Vagina (tissue), 2 donors: ENCODE results near the gene MYO3B. TPM values are rescaled to one million over a fixed set of nuclear protein-coding genes. Genes with fewer than 3 reads are reported as not detected.

Source experiments
- DNase-seq, 2 donors: peaks; one replicate each; pipeline ENCODE4 v3.0.0-alpha.2; 2017; ENCODE audit errors: extremely low spot score in 2 of 2
- H3K27ac ChIP-seq: fragments of 200-600 bp; sonication (generic); one replicate; pipeline ENCODE4 v1.5.1; 2019
- H3K27me3 ChIP-seq: fragments of 200-600 bp; sonication (generic); one replicate; pipeline ENCODE4 v1.5.1; 2019
- H3K36me3 ChIP-seq, 2 donors: fragments of 200-600 bp; sonication (generic); one replicate each; pipeline ENCODE4 v1.5.1; 2017 to 2019
- H3K4me1 ChIP-seq: fragments of 200-600 bp; sonication (generic); one replicate; pipeline ENCODE4 v1.5.1; 2019
- H3K4me3 ChIP-seq, 2 donors: fragments of 200-600 bp; sonication (generic); 1 replicate in 1 of 2; 2 replicates in 1 of 2; pipeline ENCODE4 v1.5.1; 2016 to 2019
- H3K9me3 ChIP-seq: fragments of 200-600 bp; sonication (generic); one replicate; pipeline ENCODE4 v1.5.1; 2019
- POLR2A ChIP-seq, 2 donors: fragments of 450-650 bp; IDR thresholded peaks; one replicate each; pipeline ENCODE4 v1.6.1; 2017; ENCODE audit warnings: antibody characterized with exemption in 2 of 2, mild to moderate bottlenecking in 2 of 2, moderate library complexity in 2 of 2
- POLR2AphosphoS5 ChIP-seq, 2 donors: sonication (generic); formaldehyde crosslinking; IDR thresholded peaks; one replicate each; pipeline ENCODE4 v1.9.0; 2017; ENCODE audit warnings: antibody characterized with exemption in 2 of 2, mild to moderate bottlenecking in 2 of 2, low read depth in 1 of 2; ENCODE audit not compliant: insufficient read depth in 1 of 2
- intact Hi-C: fragments of 100-400 bp; cut with DNase I; formaldehyde crosslinking; loops from one replicate; pipeline ENCODE4 v1.15.1; 2023
- total RNA-seq: library from RNA; depleted of rRNA; stranded (reverse); fragments of >200 nt; gene quantifications from one replicate; pipeline ENCODE4 v1.2.3, GENCODE V29; 2016
- TF ChIP-seq, protein P1 (sequence below), 3 experiments: fragments of 450-650 bp in 2 of 3; fragments of 200-600 bp in 1 of 3; sonication (generic) in 1 of 3; IDR thresholded peaks; one replicate each; pipeline ENCODE4 v1.5.1; 2017 to 2019; ENCODE audit warnings: antibody characterized with exemption in 3 of 3, mild to moderate bottlenecking in 2 of 3, moderate library complexity in 2 of 3

MYO3B gene
- total RNA-seq, 1 donor from 2014 or later, result 0.49 TPM

DNA sequence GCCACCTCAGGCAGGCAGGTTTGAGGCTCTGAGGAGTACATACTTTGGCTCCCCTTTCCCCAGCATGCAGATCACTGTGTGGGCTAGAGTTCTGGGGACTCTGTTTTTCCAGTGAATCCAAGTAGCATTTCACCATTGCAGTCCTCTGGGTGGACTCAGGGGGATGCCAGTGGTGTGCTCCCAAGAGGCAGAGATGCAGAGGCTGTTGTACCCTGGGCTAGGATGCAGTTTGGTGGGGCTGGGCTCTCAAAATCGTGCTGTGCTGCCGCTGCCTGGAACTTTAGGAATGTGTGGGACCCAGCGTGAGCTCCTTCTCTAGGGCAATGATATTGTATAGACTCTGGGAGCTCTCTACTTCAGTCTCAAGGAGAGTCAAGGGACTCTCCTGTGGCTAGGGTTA lies 104.9 kb downstream of the MYO3B start:
- no peaks in the 10 kb centered on the region for H3K9me3 ChIP-seq
- no peak for DNase-seq
- intact Hi-C loops, result no loop called here
- no peaks in the 10 kb centered on the region for H3K36me3 ChIP-seq
- H3K27ac ChIP-seq, result no peak overlapping the region
- no peak for TF ChIP-seq POLR2A (IDR thresholded peaks at IDR 0.05)
- TF ChIP-seq, protein P1, sequence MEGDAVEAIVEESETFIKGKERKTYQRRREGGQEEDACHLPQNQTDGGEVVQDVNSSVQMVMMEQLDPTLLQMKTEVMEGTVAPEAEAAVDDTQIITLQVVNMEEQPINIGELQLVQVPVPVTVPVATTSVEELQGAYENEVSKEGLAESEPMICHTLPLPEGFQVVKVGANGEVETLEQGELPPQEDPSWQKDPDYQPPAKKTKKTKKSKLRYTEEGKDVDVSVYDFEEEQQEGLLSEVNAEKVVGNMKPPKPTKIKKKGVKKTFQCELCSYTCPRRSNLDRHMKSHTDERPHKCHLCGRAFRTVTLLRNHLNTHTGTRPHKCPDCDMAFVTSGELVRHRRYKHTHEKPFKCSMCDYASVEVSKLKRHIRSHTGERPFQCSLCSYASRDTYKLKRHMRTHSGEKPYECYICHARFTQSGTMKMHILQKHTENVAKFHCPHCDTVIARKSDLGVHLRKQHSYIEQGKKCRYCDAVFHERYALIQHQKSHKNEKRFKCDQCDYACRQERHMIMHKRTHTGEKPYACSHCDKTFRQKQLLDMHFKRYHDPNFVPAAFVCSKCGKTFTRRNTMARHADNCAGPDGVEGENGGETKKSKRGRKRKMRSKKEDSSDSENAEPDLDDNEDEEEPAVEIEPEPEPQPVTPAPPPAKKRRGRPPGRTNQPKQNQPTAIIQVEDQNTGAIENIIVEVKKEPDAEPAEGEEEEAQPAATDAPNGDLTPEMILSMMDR (IDR thresholded peaks at IDR 0.05), result no peak
- no peak for TF ChIP-seq POLR2AphosphoS5 (IDR thresholded peaks at IDR 0.05; ENCODE audit: insufficient read depth in 1 of 2, low read depth in 1 of 2)
- H3K4me1 ChIP-seq, result no peaks in the 10 kb centered on the region
- H3K4me3 ChIP-seq, result no peak overlapping the region
- no peaks in the 10 kb centered on the region for H3K27me3 ChIP-seq

DNA sequence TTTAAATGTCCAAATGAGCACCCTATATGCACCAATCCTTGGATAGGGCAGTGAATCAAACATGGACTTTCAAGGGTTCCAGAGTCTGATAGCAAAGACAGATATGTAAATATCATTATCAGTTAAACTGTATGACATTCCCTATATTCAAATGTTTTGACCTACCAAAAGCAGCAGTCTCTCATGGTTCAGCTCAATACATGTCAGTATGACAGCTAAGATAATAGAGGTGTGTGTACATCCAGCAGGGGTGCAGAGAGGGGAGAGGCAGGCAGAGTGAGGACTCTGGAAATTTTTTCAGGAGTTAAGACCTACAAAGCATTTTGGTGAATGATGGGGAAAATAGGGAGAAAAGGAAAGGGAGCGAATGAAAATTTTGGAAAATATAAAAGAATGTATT lies 106.3 kb downstream of the MYO3B start:
- intact Hi-C loops, result no loop called here
- H3K36me3 ChIP-seq, result no peaks in the 10 kb centered on the region

DNA sequence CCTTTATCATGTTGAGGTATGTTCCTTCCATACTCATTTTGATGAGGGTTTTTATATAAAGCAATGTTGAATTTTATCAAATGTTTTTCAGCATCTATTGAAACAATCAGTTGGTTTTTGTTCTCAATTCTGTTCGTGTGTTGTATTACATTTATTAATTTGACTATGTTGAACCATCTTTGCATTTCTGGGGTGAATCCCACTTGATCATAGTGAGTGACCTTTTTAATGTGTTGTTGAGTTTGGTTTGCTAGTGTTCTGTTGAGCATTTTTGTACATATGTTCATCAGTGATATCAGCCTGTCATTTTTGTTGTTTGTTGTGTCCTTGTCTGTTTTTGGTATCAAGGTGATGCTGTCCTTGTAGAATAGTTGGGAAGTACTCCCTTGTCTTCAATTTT lies 110.9 kb downstream of the MYO3B start:
- TF ChIP-seq POLR2AphosphoS5 (IDR thresholded peaks at IDR 0.05; ENCODE audit: insufficient read depth in 1 of 2, low read depth in 1 of 2), result no peak
- TF ChIP-seq POLR2A (IDR thresholded peaks at IDR 0.05), result no peak
- TF ChIP-seq, protein P1 (IDR thresholded peaks at IDR 0.05), result no peak
- Histone ChIP-seq H3K4me1 (no peaks in the 10 kb centered on the region), H3K27me3 (no peaks in the 10 kb centered on the region), H3K36me3 (no peaks in the 10 kb centered on the region), H3K9me3 (no peaks in the 10 kb centered on the region), H3K4me3 (no peak overlapping the region), H3K27ac (no peak overlapping the region)
- DNase-seq, result no peak
- intact Hi-C loops, result no loop called here

More for the DNA sequence above, 106.3 kb downstream of the MYO3B start:
- Histone ChIP-seq H3K4me1 (no peaks in the 10 kb centered on the region), H3K27me3 (no peaks in the 10 kb centered on the region), H3K27ac (no peak overlapping the region), H3K4me3 (no peak overlapping the region), H3K9me3 (no peaks in the 10 kb centered on the region)
- no peak for TF ChIP-seq POLR2A (IDR thresholded peaks at IDR 0.05)
- no peak for TF ChIP-seq POLR2AphosphoS5 (IDR thresholded peaks at IDR 0.05; ENCODE audit: insufficient read depth in 1 of 2, low read depth in 1 of 2)
- TF ChIP-seq, protein P1 (IDR thresholded peaks at IDR 0.05), result no peak
- no peak for DNase-seq

DNA sequence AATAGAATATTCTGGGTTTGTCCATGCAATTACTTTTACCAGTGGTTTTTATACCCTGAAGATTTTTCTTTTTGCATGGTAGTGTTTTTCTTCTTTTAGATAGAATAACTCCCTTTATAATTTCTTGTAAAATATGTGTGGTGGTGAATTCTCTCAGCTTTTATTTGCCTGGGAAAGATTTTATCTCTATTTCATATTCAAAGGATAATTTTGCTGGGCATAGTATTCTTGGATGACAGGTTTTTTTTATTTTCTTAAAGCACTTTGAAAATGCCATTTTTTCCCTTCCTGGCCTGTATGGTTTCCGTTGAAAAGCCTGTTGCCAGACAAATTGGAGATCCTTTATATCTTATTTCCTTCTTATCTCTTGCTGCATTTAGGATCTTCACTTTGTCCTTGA lies 113.5 kb downstream of the MYO3B start:
- H3K4me3 ChIP-seq, result no peak overlapping the region
- DNase-seq, result no peak
- H3K27me3 ChIP-seq, result no peaks in the 10 kb centered on the region
- intact Hi-C loops, result no loop called here
- TF ChIP-seq POLR2AphosphoS5 (IDR thresholded peaks at IDR 0.05; ENCODE audit: insufficient read depth in 1 of 2, low read depth in 1 of 2) (no peak), POLR2A (IDR thresholded peaks at IDR 0.05) (no peak)
- TF ChIP-seq, protein P1 (IDR thresholded peaks at IDR 0.05), result no peak
- H3K4me1 ChIP-seq, result no peaks in the 10 kb centered on the region
- no peaks in the 10 kb centered on the region for H3K9me3 ChIP-seq
- no peak overlapping the region for H3K27ac ChIP-seq
- H3K36me3 ChIP-seq, result no peaks in the 10 kb centered on the region

DNA sequence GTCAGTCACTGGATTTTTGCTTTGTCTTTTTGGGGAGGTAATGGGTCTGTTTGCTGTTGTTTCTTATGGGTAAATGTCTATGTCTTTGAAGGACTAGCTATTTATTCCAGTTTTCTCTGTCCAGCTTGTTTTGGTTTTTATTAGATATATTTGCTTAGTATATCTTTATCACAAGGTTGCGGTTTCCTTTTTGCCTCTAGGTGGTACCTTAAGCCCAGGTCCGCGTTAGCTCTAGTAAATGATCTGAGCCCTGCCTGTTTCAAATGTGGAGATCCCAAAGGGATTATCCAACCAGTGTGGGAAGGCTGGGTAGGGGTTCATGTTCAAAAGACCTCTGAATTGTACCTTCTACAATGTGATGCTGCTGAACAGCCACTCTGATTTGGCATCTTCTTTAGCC lies 114.5 kb downstream of the MYO3B start:
- intact Hi-C loops, result no loop called here

More for the DNA sequence above, 114.5 kb downstream of the MYO3B start:
- no peak for TF ChIP-seq POLR2A (IDR thresholded peaks at IDR 0.05)
- no peak for TF ChIP-seq POLR2AphosphoS5 (IDR thresholded peaks at IDR 0.05; ENCODE audit: insufficient read depth in 1 of 2, low read depth in 1 of 2)
- TF ChIP-seq, protein P1 (IDR thresholded peaks at IDR 0.05), result no peak
- no peaks in the 10 kb centered on the region for H3K27me3 ChIP-seq
- H3K9me3 ChIP-seq, result no peaks in the 10 kb centered on the region
- no peak for DNase-seq
- H3K4me3 ChIP-seq, result no peak overlapping the region
- no peaks in the 10 kb centered on the region for H3K36me3 ChIP-seq
- no peak overlapping the region for H3K27ac ChIP-seq
- no peaks in the 10 kb centered on the region for H3K4me1 ChIP-seq
